A673 (cell line): Measurements from ENCODE around the gene TMEM163. TPM values are rescaled to one million over a fixed set of nuclear protein-coding genes. Genes with fewer than 3 reads are reported as not detected.

ENCODE experiments used
- BruUV-seq: library from RNA; stranded (reverse); fragments of 400-500 nt; replicated peaks from 2 replicates; lab custom pipeline; 2021; lab: Mats Ljungman, UMichigan
- CTCF ChIA-PET: fragments of 300-600 bp; sonication (Branson Sonifier 250); formaldehyde crosslinking; loops from one replicate; lab custom pipeline; 2022; ENCODE audit warnings: antibody characterized with exemption; lab: Charles Lee
- POLR2A ChIA-PET: fragments of 300-600 bp; sonication (Branson Sonifier 250); formaldehyde crosslinking; loops from one replicate; lab custom pipeline; 2022; ENCODE audit warnings: antibody characterized with exemption; ENCODE audit not compliant: low non-redundant PET; lab: Charles Lee
- DNase-seq: peaks from one replicate; pipeline ENCODE4 v3.0.0-alpha.2; 2015; ENCODE audit warnings: low spot score
- H3K27ac ChIP-seq: fragments of 200-600 bp; sonication (generic); 2 replicates; pipeline ENCODE4 v1.5.1; 2016; ENCODE audit warnings: mixed run types, low read depth, mild to moderate bottlenecking, mixed read lengths, antibody characterized with exemption, low read length; ENCODE audit not compliant: poor library complexity, severe bottlenecking
- H3K27me3 ChIP-seq: fragments of 200-600 bp; sonication (generic); replicated peaks from 2 replicates; pipeline ENCODE4 v1.6.1; 2017; ENCODE audit warnings: mixed run types, low read depth, mild to moderate bottlenecking, mixed read lengths, antibody characterized with exemption, low read length; ENCODE audit not compliant: insufficient read depth, poor library complexity
- H3K36me3 ChIP-seq: fragments of 200-600 bp; sonication (generic); 2 replicates; pipeline ENCODE4 v1.6.1; 2016; ENCODE audit warnings: mixed run types, mild to moderate bottlenecking, mixed read lengths, antibody characterized with exemption, low read length; ENCODE audit not compliant: insufficient read depth, poor library complexity, severe bottlenecking
- H3K4me1 ChIP-seq: fragments of 200-600 bp; sonication (generic); 2 replicates; pipeline ENCODE4 v1.6.1; 2017; ENCODE audit warnings: mixed run types, mild to moderate bottlenecking, mixed read lengths, antibody characterized with exemption, low read length; ENCODE audit not compliant: insufficient read depth, poor library complexity, severe bottlenecking
- H3K4me3 ChIP-seq: fragments of 200-600 bp; sonication (generic); 2 replicates; pipeline ENCODE4 v1.5.1; 2016; ENCODE audit warnings: low read depth, mixed run types, mild to moderate bottlenecking, mixed read lengths, low read length; ENCODE audit not compliant: poor library complexity, severe bottlenecking
- H3K9me3 ChIP-seq: fragments of 200-600 bp; sonication (generic); 2 replicates; pipeline ENCODE4 v1.6.1; 2016; ENCODE audit warnings: mixed run types, low read depth, mild to moderate bottlenecking, mixed read lengths, antibody characterized with exemption, low read length; ENCODE audit not compliant: poor library complexity, severe bottlenecking
- CTCF ChIP-seq: fragments of 300-800, 200-600 bp; sonication (generic); conservative IDR thresholded peaks from 2 replicates; pipeline ENCODE4 v1.5.1; 2017; ENCODE audit warnings: low read depth, mild to moderate bottlenecking, antibody characterized with exemption, low read length, moderate library complexity, mixed read lengths
- EZH2 ChIP-seq: fragments of 200-600 bp; sonication (generic); IDR thresholded peaks from 2 replicates; pipeline ENCODE4 v1.6.1; 2017; ENCODE audit warnings: borderline replicate concordance, low read depth, mild to moderate bottlenecking, mixed read lengths, antibody characterized with exemption, low read length; ENCODE audit not compliant: poor library complexity, severe bottlenecking
- intact Hi-C: fragments of 100-400 bp; cut with micrococcal nuclease; formaldehyde crosslinking; loops from one replicate; pipeline ENCODE4 v1.10.0; 2022; ENCODE audit not compliant: unreplicated experiment
- total RNA-seq: library from RNA; stranded (reverse); gene quantifications from 2 replicates; pipeline ENCODE4 v1.2.3, GENCODE V29; 2021

Gene TMEM163
- total RNA-seq, 1 experiment from 2014 or later: not detected

GRCh38 chr2:134537121-134537520 lies 181.7 kb downstream of the TMEM163 start:
- Histone ChIP-seq H3K4me1 (no peaks in the 10 kb centered on the region), H3K36me3 (no peaks in the 10 kb centered on the region), H3K9me3 (no peaks in the 10 kb centered on the region), H3K4me3 (no peak overlapping the region), H3K27me3 (no peaks in the 10 kb centered on the region), H3K27ac (no peak overlapping the region)
- no peak for DNase-seq
- BruUV-seq: no TSS peak
- ChIA-PET CTCF (no interaction called here), POLR2A (no interaction called here)
- intact Hi-C loops: no loop called here
- no peak for TF ChIP-seq CTCF

GRCh38 chr2:134536296-134536695 lies 182.5 kb downstream of the TMEM163 start:
- Histone ChIP-seq H3K27ac (no peak overlapping the region), H3K36me3 (no peaks in the 10 kb centered on the region), H3K9me3 (no peaks in the 10 kb centered on the region), H3K4me3 (no peak overlapping the region), H3K27me3 (no peaks in the 10 kb centered on the region), H3K4me1 (no peaks in the 10 kb centered on the region)
- ChIA-PET POLR2A (no interaction called here), CTCF (no interaction called here)
- no TSS peak for BruUV-seq
- intact Hi-C loops: no loop called here
- TF ChIP-seq EZH2 (no peak), CTCF (no peak)
- no peak for DNase-seq

GRCh38 chr2:134532537-134532936 lies 186.3 kb downstream of the TMEM163 start:
- H3K4me3 ChIP-seq: no peak overlapping the region
- no TSS peak for BruUV-seq

More at GRCh38 chr2:134532537-134532936, 186.3 kb downstream of the TMEM163 start:
- intact Hi-C loops: no loop called here
- H3K4me1 ChIP-seq: no peaks in the 10 kb centered on the region
- POLR2A ChIA-PET: no interaction called here
- peaks cover 7% of the 10 kb centered on the region for H3K27me3 ChIP-seq
- no peaks in the 10 kb centered on the region for H3K36me3 ChIP-seq
- no peak overlapping the region for H3K27ac ChIP-seq
- no peak for DNase-seq
- TF ChIP-seq EZH2: no peak
- TF ChIP-seq CTCF: no peak
- no peaks in the 10 kb centered on the region for H3K9me3 ChIP-seq
- CTCF ChIA-PET: no interaction called here
